LNCAP (cell line): ENCODE data around the gene SYNDIG1.

ENCODE experiments used
- TF ChIP-seq, protein P1 (sequence below): fragments of 450-650 bp; IDR thresholded peaks from 2 replicates; pipeline ENCODE4 v1.5.1; 2017; ENCODE audit warnings: mild to moderate bottlenecking

SYNDIG1 gene

DNA sequence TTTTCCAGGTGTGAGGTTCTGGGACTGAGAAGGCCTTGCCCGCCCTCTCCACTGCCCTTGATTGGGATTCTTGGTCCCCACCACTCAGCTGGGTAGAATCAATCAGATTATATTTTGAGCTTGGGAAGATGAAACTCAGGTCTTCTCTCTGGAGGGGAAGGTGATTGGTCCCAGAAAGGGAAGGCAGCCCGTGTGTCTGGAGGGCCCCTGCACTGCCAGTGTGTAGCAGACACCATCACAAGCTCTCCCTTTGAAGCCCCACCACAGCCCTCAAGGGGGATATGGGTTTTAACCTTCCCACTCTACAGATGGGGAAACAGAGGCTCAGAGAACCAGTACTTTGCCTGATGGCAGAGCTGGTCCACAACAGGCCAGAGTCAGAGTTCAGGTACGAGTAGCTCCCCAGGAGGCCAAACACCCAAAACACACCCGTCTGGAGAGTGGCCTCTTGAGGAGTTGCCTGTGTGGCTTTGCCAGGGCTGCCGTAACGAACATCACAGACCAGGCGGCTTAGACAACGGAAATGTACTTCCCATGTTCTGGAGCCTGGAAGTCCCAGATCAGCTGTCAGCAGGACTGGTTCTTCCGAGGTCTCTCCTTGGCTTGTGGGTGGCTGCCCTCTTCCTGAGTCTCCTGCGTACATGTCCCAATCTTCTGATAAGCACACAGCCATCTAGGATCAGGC lies 205.6 kb downstream of the SYNDIG1 start:
- TF ChIP-seq, protein P1, sequence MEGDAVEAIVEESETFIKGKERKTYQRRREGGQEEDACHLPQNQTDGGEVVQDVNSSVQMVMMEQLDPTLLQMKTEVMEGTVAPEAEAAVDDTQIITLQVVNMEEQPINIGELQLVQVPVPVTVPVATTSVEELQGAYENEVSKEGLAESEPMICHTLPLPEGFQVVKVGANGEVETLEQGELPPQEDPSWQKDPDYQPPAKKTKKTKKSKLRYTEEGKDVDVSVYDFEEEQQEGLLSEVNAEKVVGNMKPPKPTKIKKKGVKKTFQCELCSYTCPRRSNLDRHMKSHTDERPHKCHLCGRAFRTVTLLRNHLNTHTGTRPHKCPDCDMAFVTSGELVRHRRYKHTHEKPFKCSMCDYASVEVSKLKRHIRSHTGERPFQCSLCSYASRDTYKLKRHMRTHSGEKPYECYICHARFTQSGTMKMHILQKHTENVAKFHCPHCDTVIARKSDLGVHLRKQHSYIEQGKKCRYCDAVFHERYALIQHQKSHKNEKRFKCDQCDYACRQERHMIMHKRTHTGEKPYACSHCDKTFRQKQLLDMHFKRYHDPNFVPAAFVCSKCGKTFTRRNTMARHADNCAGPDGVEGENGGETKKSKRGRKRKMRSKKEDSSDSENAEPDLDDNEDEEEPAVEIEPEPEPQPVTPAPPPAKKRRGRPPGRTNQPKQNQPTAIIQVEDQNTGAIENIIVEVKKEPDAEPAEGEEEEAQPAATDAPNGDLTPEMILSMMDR: no peak

DNA sequence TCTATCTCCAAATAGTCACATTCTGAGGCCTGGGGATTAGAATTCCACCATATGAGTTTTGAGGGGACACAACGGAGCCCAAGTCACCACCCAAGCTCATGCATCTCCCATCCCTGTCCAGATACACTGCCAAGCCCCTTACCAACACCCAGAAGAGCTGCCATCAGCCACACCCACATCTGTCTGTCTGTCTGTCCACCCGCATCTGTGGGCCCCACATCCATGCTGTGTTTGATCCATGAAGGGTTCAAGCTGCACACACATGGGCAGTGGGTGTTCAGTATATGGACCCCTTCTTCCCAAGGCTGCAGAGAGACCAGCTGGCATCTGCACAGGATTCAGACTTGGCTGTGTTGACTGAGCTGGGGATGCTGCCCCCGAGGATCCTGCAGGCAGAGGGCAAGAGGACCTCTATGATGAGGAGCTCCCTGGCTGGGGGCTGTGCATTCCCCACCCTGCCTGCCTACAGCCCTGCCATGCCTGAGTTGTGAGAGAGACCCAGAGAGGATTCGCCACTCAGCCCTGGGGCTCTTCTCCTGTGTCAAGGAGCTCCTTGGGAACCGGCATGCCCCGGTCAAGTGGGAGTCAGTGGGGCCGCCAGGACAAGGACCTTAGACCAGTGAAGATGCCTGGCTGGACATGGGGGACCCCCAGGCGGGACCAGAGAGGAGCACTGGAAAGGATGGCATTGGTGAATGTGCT lies 206.4 kb downstream of the SYNDIG1 start:
- TF ChIP-seq, protein P1: no peak

DNA sequence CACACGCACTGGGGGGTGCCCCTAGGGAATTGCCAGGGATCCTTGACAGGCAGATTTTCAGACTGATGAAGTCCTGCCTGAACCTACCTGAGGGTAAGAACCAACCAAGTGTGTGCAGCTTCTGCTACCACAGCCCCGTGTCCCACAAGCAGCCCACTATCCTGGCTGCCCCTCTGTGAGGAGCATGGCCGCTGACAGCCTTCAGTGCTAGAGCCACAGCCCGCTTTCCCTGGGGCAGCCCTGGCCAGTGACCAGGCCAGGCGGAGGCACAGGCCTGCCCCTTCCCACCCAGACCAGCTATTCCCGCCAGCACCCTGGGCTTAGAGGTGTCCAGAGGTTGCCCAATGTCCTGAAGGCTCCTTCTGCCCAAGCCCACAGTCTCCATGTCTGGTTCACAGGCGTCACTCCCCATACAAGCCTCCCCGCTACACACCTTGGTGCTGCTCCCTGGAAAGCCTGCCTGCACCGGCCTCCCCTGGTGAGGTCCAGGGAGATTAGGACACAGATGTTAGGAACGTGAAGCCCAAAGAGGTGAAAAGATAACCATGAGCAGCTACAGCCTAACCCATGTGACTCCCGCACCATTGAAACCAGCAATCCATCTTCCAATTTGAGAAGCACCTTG lies 207.0 kb downstream of the SYNDIG1 start:
- TF ChIP-seq, protein P1: no peak

DNA sequence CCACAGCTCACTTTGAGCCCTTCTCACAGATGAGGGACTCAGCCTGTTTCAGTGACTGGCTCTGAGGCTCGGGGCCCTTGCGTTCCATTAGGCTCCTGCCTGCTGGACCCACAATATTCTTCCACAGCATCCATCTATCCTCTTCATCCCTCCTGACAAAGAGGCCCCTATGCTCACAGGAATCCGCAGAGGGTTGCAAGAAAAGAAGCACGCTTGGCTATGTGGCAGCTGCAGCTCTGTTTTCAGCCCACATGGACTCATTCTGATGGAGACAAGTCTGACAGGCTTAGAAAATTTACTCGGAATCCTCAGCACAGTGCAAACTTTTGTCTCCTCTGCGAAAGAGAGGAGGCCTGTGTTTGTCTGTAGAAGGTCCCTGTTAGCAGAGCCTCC lies 207.5 kb downstream of the SYNDIG1 start:
- TF ChIP-seq, protein P1: no peak

DNA sequence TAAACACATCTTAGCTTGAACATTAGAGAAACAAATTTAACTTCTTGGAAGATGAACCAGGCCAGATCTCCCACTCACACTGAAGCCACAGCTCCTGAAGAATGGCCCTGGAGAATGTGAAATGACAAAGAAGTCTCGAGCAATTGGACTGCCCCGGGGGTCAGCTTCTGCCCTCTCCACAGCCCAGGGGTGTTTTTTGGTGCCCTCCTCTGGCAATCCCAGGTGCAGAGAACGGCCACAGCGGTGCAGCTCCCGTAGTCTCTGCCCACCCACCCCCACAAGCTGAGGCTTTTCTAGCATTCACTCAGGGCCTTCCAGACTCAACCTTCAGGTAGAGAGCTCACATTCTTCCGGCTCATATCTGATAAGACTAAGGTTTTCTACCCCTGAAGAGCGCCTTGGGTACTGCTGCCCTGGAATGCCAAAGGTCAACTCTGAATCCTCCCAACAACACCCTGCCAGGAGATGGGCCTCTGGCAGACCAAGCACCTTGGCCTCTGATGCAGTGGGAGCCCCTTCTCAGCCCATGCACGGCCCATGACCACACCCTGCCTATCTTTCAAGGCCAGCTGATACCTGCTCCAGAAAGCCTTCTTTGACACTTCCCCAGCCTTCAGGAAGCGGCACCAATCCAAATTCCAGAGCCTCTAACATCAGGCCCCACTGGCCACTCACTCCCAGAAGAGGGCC lies 208.3 kb downstream of the SYNDIG1 start:
- TF ChIP-seq, protein P1: no peak

DNA sequence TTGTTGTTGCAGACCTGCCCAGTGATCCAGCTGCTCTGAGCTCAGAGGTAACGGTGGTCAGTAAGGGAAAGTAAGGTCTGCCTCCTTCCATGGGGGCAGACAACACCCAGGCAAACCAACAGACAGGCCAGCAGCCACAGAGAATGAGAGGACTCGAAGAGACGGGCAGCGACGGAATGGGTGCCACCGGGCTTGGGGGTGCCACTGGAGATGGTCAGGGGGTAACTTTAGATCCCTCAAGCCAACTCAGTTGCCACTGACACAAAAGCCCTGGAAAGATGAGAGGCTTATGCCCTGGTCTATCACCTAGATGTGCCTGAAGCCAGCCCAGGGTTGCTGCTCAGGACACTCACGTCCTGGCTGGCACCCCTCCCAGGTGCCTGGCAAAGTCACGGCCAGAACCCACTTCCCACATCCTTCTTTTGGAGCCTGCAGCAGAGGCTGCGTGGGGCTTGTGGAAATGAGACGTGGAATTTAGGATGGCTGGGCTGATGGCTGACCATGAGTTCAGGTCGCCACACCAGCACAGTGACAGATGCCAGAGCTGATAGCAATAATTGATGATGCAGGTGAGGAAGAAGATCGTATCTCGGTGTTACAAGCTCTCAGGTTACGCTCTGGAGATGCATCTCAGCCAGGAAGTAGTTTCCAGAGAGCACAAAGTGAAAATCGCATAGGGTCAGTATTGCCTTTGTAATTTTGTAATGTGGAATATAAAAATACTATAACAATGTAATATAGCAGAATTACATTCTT lies 209.1 kb downstream of the SYNDIG1 start:
- TF ChIP-seq, protein P1: no peak
